K562 (cell line): ENCODE data around the gene DR1. TPM values are rescaled to one million over a fixed set of nuclear protein-coding genes. Genes with fewer than 3 reads are reported as not detected.

Source experiments
- ATAC-seq: fragments of 200-7000 bp; cut with Tn5 transposase; 3 replicates; pipeline ENCODE4 v1.9.1; 2020; ENCODE audit warnings: moderate library complexity
- BruUV-seq: library from RNA; stranded (reverse); fragments of 400-500 nt; replicated peaks from 2 replicates; lab custom pipeline; 2021; lab: Mats Ljungman, UMichigan
- CTCF ChIA-PET: fragments of 300-600 bp; formaldehyde crosslinking; extraction: SDS; loops from one replicate; lab custom pipeline; 2021; ENCODE audit warnings: low intra/inter-chr PET ratio; lab: Yijun Ruan, JAX
- POLR2A ChIA-PET: fragments of 300-600, 350-650 bp; sonication (Branson Sonifier 250); formaldehyde crosslinking; extraction: SDS; loops from one replicate; lab custom pipeline; 2021; ENCODE audit warnings: antibody characterized with exemption, inconsistent platforms; lab: Yijun Ruan, JAX
- DNase-seq, 4 experiments: peaks; one replicate each; pipeline versions ENCODE4 v3.0.0 to v3.0.0-alpha.2; 2011 to 2018; ENCODE audit warnings: low spot score in 3 of 4, mixed read lengths in 3 of 4; ENCODE audit errors: extremely low read depth in 1 of 4
- FAIRE-seq: peaks from 2 replicates; lab custom pipeline; 2011; peaks lifted over from hg19 to GRCh38; lab: Jason Lieb, UNC
- H2AFZ ChIP-seq: 2 replicates; pipeline ENCODE4 v1.6.0; 2011; ENCODE audit warnings: low read depth, low read length, control low read depth, inconsistent platforms
- H3K27ac ChIP-seq: fragments of 200-600 bp; 3 replicates; pipeline ENCODE4 v1.8.0; 2011; ENCODE audit warnings: low read depth, mild to moderate bottlenecking, control low read depth, inconsistent platforms, low read length, moderate library complexity, mixed read lengths; ENCODE audit errors: extremely low read depth
- H3K27me3 ChIP-seq, 2 experiments: fragments of 300-600 bp in 1 of 2; 2 replicates in 1 of 2; 3 replicates in 1 of 2; pipeline versions ENCODE4 v1.6.0 to v1.8.0; 2011; ENCODE audit warnings: inconsistent platforms in 2 of 2, low read length in 2 of 2, mild to moderate bottlenecking in 1 of 2, mixed read lengths in 1 of 2, moderate library complexity in 1 of 2; ENCODE audit not compliant: control insufficient read depth in 2 of 2, insufficient read depth in 2 of 2
- H3K36me3 ChIP-seq: fragments of 300-600 bp; 3 replicates; pipeline ENCODE4 v1.8.0; 2011; ENCODE audit warnings: mild to moderate bottlenecking, low read length, inconsistent platforms; ENCODE audit not compliant: control insufficient read depth, insufficient read depth
- H3K4me1 ChIP-seq, 2 experiments: fragments of 200-600 bp in 1 of 2; replicated peaks in 1 of 2; 2 replicates in 1 of 2; 3 replicates in 1 of 2; pipeline versions ENCODE4 v1.5.1 to v1.8.0; 2011; ENCODE audit warnings: inconsistent platforms in 2 of 2, low read length in 2 of 2, mild to moderate bottlenecking in 1 of 2, mixed read lengths in 1 of 2, moderate library complexity in 1 of 2; ENCODE audit not compliant: control insufficient read depth in 2 of 2, insufficient read depth in 2 of 2
- H3K4me2 ChIP-seq: 2 replicates; pipeline ENCODE4 v1.6.1; 2011; ENCODE audit warnings: low read length, control low read depth, inconsistent platforms, mixed read lengths; ENCODE audit not compliant: insufficient read depth
- H3K4me3 ChIP-seq: fragments of 200-600 bp; sonication (generic), shearing (Covaris generic); 2 replicates; pipeline ENCODE4 v1.5.1; 2016; ENCODE audit warnings: control low read depth, inconsistent platforms
- H3K79me2 ChIP-seq: fragments of 200-600 bp; 3 replicates; pipeline ENCODE4 v1.8.0; 2011; ENCODE audit warnings: low read length, inconsistent platforms; ENCODE audit not compliant: control insufficient read depth, insufficient read depth
- H3K9ac ChIP-seq, 2 experiments: 2 replicates each; pipeline versions ENCODE4 v1.6.0 to v1.6.1; 2011; ENCODE audit warnings: low read depth in 2 of 2, low read length in 2 of 2, control low read depth in 1 of 2, inconsistent platforms in 1 of 2, mild to moderate bottlenecking in 1 of 2, mixed read lengths in 1 of 2; ENCODE audit not compliant: insufficient read depth in 1 of 2
- H3K9me1 ChIP-seq: one replicate; pipeline ENCODE4 v1.6.0; 2011; ENCODE audit warnings: inconsistent platforms, mild to moderate bottlenecking, low read length, moderate library complexity; ENCODE audit not compliant: control insufficient read depth, insufficient read depth
- H3K9me3 ChIP-seq: replicated peaks from 2 replicates; pipeline ENCODE4 v1.5.1; 2011; ENCODE audit warnings: low read depth, low read length, inconsistent platforms; ENCODE audit not compliant: control insufficient read depth, insufficient read depth
- H4K20me1 ChIP-seq: replicated peaks from 2 replicates; pipeline ENCODE4 v1.6.1; 2011; ENCODE audit warnings: low read length, inconsistent platforms, mixed read lengths; ENCODE audit not compliant: control insufficient read depth, insufficient read depth
- BCL6 ChIP-seq: fragments of 250-450 bp; sonication (Bioruptor Pico); IDR thresholded peaks from 2 replicates; pipeline ENCODE4 v1.4.0; 2020
- CCNT2 ChIP-seq: IDR thresholded peaks from 2 replicates; pipeline ENCODE4 v1.6.1; 2011; ENCODE audit warnings: borderline replicate concordance, low read depth, mild to moderate bottlenecking, moderate library complexity, mixed read lengths, low read length; ENCODE audit not compliant: insufficient read length; ENCODE audit errors: extremely low read depth
- CHCHD3 ChIP-seq: fragments of 250-450 bp; sonication (Bioruptor Pico); IDR thresholded peaks from 2 replicates; pipeline ENCODE4 v2.1.2; 2022; ENCODE audit warnings: mild to moderate bottlenecking
- ETV6 ChIP-seq, 3 experiments: fragments of 150-350 bp in 1 of 3; sonication (generic) in 1 of 3; formaldehyde crosslinking in 1 of 3; IDR thresholded peaks; 2 replicates each; pipeline versions ENCODE4 v1.6.1 to v1.8.0; 2014 to 2022; ENCODE audit warnings: borderline replicate concordance in 2 of 3, low read depth in 2 of 3, antibody characterized with exemption in 1 of 3, low read length in 1 of 3, mild to moderate bottlenecking in 1 of 3, missing genetic modification reagents in 1 of 3
- GATAD2A ChIP-seq: fragments of 450-650 bp; IDR thresholded peaks from 2 replicates; pipeline ENCODE4 v1.6.1; 2017
- NONO ChIP-seq, 2 experiments: fragments of 200-400 bp in 1 of 2; fragments of 450-650 bp in 1 of 2; formaldehyde crosslinking in 1 of 2; IDR thresholded peaks; 2 replicates each; pipeline ENCODE4 v1.6.1; 2017; ENCODE audit warnings: low read depth in 2 of 2, mild to moderate bottlenecking in 2 of 2, moderate library complexity in 2 of 2, low read length in 1 of 2
- PHB2 ChIP-seq: fragments of 450-650 bp; IDR thresholded peaks from 2 replicates; pipeline ENCODE4 v1.6.1; 2017; ENCODE audit warnings: low read depth
- SFPQ ChIP-seq: fragments of 200-400 bp; formaldehyde crosslinking; IDR thresholded peaks from 2 replicates; pipeline ENCODE4 v1.6.1; 2017; ENCODE audit warnings: mild to moderate bottlenecking, low read depth, low read length, moderate library complexity
- TFAP4 ChIP-seq: sonication (generic); formaldehyde crosslinking; IDR thresholded peaks from 2 replicates; pipeline ENCODE4 v1.8.0; 2022; ENCODE audit warnings: missing genetic modification reagents, mild to moderate bottlenecking, moderate library complexity, borderline replicate concordance
- TGIF2 ChIP-seq: sonication (generic); formaldehyde crosslinking; IDR thresholded peaks from 2 replicates; pipeline ENCODE4 v1.8.1; 2022; ENCODE audit warnings: mild to moderate bottlenecking, missing genetic modification reagents, moderate library complexity
- ZNF436 ChIP-seq: fragments of 250-450, 450-650 bp; sonication (Bioruptor Pico); formaldehyde crosslinking; IDR thresholded peaks from 2 replicates; pipeline ENCODE4 v1.7.0; 2020; ENCODE audit warnings: mild to moderate bottlenecking
- ZNF79 ChIP-seq: fragments of 250-450 bp; sonication (Bioruptor Pico); IDR thresholded peaks from 2 replicates; pipeline ENCODE4 v1.4.0; 2020; ENCODE audit warnings: low read depth, mild to moderate bottlenecking, moderate library complexity
- WGBS: fragments of 100-300 bp; shearing (Covaris generic); methylation state at CpG from one replicate; pipeline ENCODE4 v1.1.6; 2016; ENCODE audit warnings: low coverage, mixed read lengths; ENCODE audit not compliant: insufficient coverage; ENCODE audit errors: missing lambda C conversion rate; 5-methylcytosine and 5-hydroxymethylcytosine counted together
- in situ Hi-C: fragments of 300-500 bp; cut with MboI; formaldehyde crosslinking; loops from 4 replicates; pipeline ENCODE4 v1.15.0; 2018; ENCODE audit warnings: inconsistent platforms, mixed read lengths
- intact Hi-C: fragments of 100-400 bp; cut with micrococcal nuclease; formaldehyde crosslinking; loops from 2 replicates; pipeline ENCODE4 v1.14.2; 2022
- polyA plus RNA-seq, 8 experiments: library from polyadenylated mRNA; depleted of rRNA in 4 of 8; stranded (reverse) in 5 of 8; unstranded in 3 of 8; fragments of >200 nt; fragmentation: Nextera tagmentation in 2 of 8; fragmentation: Illumina TruSeq in 1 of 8; extraction: Ambion mirVana in 2 of 8; extraction: Trizol in 1 of 8; gene quantifications; 2 replicates each; pipeline versions ENCODE4 v1.2.1 to v1.2.3, GENCODE V29; 2011 to 2014; ENCODE audit warnings: inconsistent platforms in 1 of 8, missing spikeins in 1 of 8
- total RNA-seq, 7 experiments: library from RNA; depleted of rRNA in 6 of 7; stranded (reverse); fragments of >200 nt in 6 of 7; fragmentation: Illumina TruSeq in 2 of 7; extraction: Trizol in 2 of 7; gene quantifications; 2 replicates each; pipeline versions ENCODE4 v1.2.1 to v1.2.3, GENCODE V29; 2011 to 2021; ENCODE audit warnings: low replicate concordance in 1 of 7
- TF ChIP-seq, protein P1 (sequence below), 3 experiments: fragments of 200-800 bp in 1 of 3; fragments of 250-450 bp in 1 of 3; fragments of 450-650 bp in 1 of 3; sonication (Bioruptor Pico) in 1 of 3; sonication (Bioruptor generic) in 1 of 3; formaldehyde crosslinking in 1 of 3; IDR thresholded peaks; 2 replicates each; pipeline versions ENCODE4 v1.6.1 to v1.8.0; 2016 to 2022; ENCODE audit warnings: mild to moderate bottlenecking in 2 of 3, missing genetic modification characterization in 2 of 3, missing compliant biosample characterization in 1 of 3, moderate library complexity in 1 of 3
- TF ChIP-seq, protein P2 (sequence below): fragments of 250-450 bp; sonication (Bioruptor Pico); IDR thresholded peaks from 2 replicates; pipeline ENCODE4 v1.4.0; 2020; ENCODE audit warnings: borderline replicate concordance

DR1 gene
- total and polyA plus RNA-seq, 9 of the 15 experiments (the other 6 are each of a cell fraction or from before 2014, with no cell fraction given), result 8.1 to 78.8 (median 46.3) TPM

GRCh38 chr1:93395195-93395594, 49.5 kb downstream of the DR1 start:
- Histone ChIP-seq H3K9me3 (no peaks in the 10 kb centered on the region), H3K4me2 (no peak overlapping the region), H3K27ac (no peak overlapping the region), H3K9me1 (no peaks in the 10 kb centered on the region), H3K36me3 (no peaks in the 10 kb centered on the region), H2AFZ (no peak overlapping the region), H3K4me1 (no peaks in the 10 kb centered on the region), H3K27me3 (no peaks in the 10 kb centered on the region), H4K20me1 (no peaks in the 10 kb centered on the region), H3K79me2 (no peaks in the 10 kb centered on the region), H3K9ac (no peak overlapping the region), H3K4me3 (no peak overlapping the region)
- no TSS peak for BruUV-seq
- ATAC-seq, result no peak
- ChIA-PET POLR2A (no interaction called here), CTCF (no interaction called here)
- 20% methylated on average over 1 of the region's 1 CpG for WGBS
- no peak for FAIRE-seq
- in situ Hi-C loops (no loop called here), intact Hi-C loops (no loop called here)
- TF ChIP-seq ZNF436 (CRISPR knock-in tag) (no peak), NONO (IDR thresholded peaks at IDR 0.05; ENCODE audit: low read depth in 2 of 2, low read length in 1 of 2) (no peak), BCL6 (CRISPR knock-in tag) (no peak), TGIF2 (CRISPR knock-in tag) (no peak), GATAD2A (no peak), SFPQ (no peak), ZNF79 (CRISPR knock-in tag) (no peak), CHCHD3 (no peak), ETV6 (IDR thresholded peaks at IDR 0.05; ENCODE audit: borderline replicate concordance in 1 of 2, low read depth in 2 of 2, low read length in 1 of 2) (no peak), ETV6 (CRISPR knock-in tag; IDR thresholded peaks at IDR 0.05; ENCODE audit: borderline replicate concordance) (no peak), TFAP4 (no peak), CCNT2 (no peak), PHB2 (no peak)
- TF ChIP-seq, protein P1, sequence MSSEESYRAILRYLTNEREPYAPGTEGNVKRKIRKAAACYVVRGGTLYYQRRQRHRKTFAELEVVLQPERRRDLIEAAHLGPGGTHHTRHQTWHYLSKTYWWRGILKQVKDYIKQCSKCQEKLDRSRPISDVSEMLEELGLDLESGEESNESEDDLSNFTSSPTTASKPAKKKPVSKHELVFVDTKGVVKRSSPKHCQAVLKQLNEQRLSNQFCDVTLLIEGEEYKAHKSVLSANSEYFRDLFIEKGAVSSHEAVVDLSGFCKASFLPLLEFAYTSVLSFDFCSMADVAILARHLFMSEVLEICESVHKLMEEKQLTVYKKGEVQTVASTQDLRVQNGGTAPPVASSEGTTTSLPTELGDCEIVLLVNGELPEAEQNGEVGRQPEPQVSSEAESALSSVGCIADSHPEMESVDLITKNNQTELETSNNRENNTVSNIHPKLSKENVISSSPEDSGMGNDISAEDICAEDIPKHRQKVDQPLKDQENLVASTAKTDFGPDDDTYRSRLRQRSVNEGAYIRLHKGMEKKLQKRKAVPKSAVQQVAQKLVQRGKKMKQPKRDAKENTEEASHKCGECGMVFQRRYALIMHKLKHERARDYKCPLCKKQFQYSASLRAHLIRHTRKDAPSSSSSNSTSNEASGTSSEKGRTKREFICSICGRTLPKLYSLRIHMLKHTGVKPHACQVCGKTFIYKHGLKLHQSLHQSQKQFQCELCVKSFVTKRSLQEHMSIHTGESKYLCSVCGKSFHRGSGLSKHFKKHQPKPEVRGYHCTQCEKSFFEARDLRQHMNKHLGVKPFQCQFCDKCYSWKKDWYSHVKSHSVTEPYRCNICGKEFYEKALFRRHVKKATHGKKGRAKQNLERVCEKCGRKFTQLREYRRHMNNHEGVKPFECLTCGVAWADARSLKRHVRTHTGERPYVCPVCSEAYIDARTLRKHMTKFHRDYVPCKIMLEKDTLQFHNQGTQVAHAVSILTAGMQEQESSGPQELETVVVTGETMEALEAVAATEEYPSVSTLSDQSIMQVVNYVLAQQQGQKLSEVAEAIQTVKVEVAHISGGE (CRISPR knock-in tag; IDR thresholded peaks at IDR 0.05), result no peak
- TF ChIP-seq, protein P2, sequence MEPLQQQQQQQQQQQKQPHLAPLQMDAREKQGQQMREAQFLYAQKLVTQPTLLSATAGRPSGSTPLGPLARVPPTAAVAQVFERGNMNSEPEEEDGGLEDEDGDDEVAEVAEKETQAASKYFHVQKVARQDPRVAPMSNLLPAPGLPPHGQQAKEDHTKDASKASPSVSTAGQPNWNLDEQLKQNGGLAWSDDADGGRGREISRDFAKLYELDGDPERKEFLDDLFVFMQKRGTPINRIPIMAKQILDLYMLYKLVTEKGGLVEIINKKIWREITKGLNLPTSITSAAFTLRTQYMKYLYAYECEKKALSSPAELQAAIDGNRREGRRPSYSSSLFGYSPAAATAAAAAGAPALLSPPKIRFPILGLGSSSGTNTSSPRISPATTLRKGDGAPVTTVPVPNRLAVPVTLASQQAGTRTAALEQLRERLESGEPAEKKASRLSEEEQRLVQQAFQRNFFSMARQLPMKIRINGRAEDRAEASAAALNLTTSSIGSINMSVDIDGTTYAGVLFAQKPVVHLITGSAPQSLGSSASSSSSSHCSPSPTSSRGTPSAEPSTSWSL, result no peak
- DNase-seq, result no peak
